ENCODE results near the gene ACAN.

Gene ACAN

GRCh38 chr15:88805031-88805780, 2.0 kb downstream of the ACAN start:
- no peak for DNase-seq (ENCODE audit: low read depth)
- no peak for TF ChIP-seq CTCF (IDR thresholded peaks at IDR 0.05; ENCODE audit: insufficient read depth, low read depth, low read length, missing control alignments)
- no peak overlapping the region for H3K4me3 ChIP-seq (ENCODE audit: low read length)

GRCh38 chr15:88810446-88810845, 7.2 kb downstream of the ACAN start:
- no peak overlapping the region for H3K4me3 ChIP-seq (ENCODE audit: low read length)
- peak; percentile 30 for DNase-seq (ENCODE audit: low read depth)
- no peak for TF ChIP-seq CTCF (IDR thresholded peaks at IDR 0.05; ENCODE audit: insufficient read depth, low read depth, low read length, missing control alignments)

DNA sequence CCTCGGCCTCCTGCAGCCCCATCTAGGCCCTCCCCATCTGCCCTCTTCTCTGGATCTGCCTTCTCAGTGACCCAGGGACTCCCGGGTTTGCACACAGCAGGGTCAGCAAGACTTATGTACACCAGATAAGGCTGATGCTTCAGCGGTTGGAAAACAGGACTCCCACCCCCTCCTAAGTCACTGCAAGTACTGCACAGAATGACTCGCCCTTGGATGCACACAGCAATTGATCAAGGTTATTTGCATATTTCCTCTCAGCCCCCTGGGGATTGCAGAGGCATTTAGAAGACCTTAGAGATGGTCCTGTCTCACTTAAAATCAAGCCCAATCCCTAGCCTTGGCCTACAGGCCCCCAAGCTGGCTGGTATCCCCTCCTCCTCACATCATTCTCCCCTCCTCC, 8.9 kb downstream of the ACAN start:
- H3K4me3 ChIP-seq (ENCODE audit: low read length) = no peak overlapping the region
- no peak for DNase-seq (ENCODE audit: low read depth)
- no peak for TF ChIP-seq CTCF (IDR thresholded peaks at IDR 0.05; ENCODE audit: insufficient read depth, low read depth, low read length, missing control alignments)

- TF ChIP-seq CTCF (IDR thresholded peaks at IDR 0.05; ENCODE audit: insufficient read depth, low read depth, low read length, missing control alignments) = no peak
- no peak for DNase-seq (ENCODE audit: low read depth)
- H3K4me3 ChIP-seq (ENCODE audit: low read length) = no peak overlapping the region
These were observed 10.7 kb downstream of the ACAN start for GRCh38 chr15:88813960-88814359.

DNA sequence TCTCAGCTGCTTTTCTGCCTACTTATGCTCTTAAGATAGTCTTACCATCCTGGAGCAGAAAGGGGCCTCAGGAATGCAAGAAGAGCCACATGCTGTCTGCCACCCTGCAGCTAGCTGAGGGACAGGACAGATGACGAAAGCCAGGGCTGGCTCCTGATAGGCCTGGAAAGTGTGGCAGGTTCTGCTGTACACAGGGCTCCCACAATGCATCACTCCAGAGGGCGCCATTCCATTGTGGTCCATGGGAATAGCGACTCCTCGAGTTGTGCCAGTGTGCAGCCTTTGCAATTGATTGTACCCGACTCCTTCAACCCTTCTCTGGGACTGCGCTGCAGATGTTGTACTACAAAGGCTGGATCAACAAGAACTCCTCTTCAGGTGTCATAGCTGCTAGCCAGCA, 11.2 kb downstream of the ACAN start:
- H3K4me3 ChIP-seq (ENCODE audit: low read length) = no peak overlapping the region
- DNase-seq (ENCODE audit: low read depth) = no peak
- TF ChIP-seq CTCF (IDR thresholded peaks at IDR 0.05; ENCODE audit: insufficient read depth, low read depth, low read length, missing control alignments) = no peak

DNA sequence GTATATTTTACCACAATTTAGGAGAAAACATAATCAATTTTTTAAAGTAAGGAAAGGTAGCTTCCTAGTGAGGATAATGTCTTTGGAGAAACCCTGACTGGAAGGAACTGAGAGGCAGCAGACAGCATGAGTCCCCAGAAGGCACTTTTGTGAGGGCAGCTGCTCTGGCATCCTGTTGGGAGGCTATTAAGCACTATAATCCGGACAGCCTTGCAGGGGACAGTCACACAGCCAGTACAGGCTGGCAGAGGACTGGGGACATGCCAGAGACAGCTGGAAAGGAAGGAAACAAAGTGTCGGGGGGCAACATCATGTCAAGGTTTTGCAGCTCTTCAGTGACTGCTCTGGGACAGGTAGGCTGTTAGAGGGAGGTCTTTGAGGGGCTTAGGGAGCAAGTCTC, 15.7 kb downstream of the ACAN start:
- no peak overlapping the region for H3K4me3 ChIP-seq (ENCODE audit: low read length)
- no peak for DNase-seq (ENCODE audit: low read depth)
- TF ChIP-seq CTCF (IDR thresholded peaks at IDR 0.05; ENCODE audit: insufficient read depth, low read depth, low read length, missing control alignments) = no peak

DNA sequence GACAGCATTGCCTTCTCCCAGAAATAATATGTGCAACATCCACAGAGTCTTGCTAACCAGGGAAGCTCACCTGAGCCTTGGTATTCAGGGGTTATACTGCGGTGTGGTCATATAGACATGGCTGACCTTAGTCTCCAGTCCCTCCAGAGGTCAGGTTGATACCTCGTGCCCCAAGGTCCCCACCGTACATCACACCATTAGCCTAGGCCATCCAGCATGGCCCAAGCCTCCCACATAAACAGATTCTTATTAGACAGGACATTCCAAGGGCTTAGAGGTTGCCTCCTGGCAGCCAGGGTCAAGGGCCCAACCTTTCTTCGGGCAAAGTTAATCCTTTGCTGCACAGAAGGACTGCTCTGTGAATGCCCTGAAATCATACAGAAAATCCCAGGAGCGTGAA, 18.8 kb downstream of the ACAN start:
- DNase-seq (ENCODE audit: low read depth) = no peak
- TF ChIP-seq CTCF (IDR thresholded peaks at IDR 0.05; ENCODE audit: insufficient read depth, low read depth, low read length, missing control alignments) = no peak
- no peak overlapping the region for H3K4me3 ChIP-seq (ENCODE audit: low read length)

Measured in epithelial cell of esophagus (primary cell).